Effector memory CD4-positive, alpha-beta T cell (primary cell): ENCODE measurements around the gene MCOLN1.

ENCODE experiments used
- DNase-seq, 3 donors: peaks; one replicate each; pipeline ENCODE4 v3.0.0-alpha.2; 2020
- H3K27ac ChIP-seq: 2 replicates; pipeline ENCODE4 v1.7.0; 2013; ENCODE audit warnings: mild to moderate bottlenecking, low read length, moderate library complexity; ENCODE audit not compliant: insufficient read depth, poor library complexity, severe bottlenecking
- H3K27me3 ChIP-seq: replicated peaks from 2 replicates; pipeline ENCODE4 v1.7.0; 2013; ENCODE audit warnings: mild to moderate bottlenecking, low read length; ENCODE audit not compliant: insufficient read depth, control insufficient read depth, poor library complexity, severe bottlenecking
- H3K36me3 ChIP-seq: 2 replicates; pipeline ENCODE4 v1.7.0; 2013; ENCODE audit warnings: mild to moderate bottlenecking, low read length, moderate library complexity; ENCODE audit not compliant: control insufficient read depth, insufficient read depth
- H3K4me1 ChIP-seq: 2 replicates; pipeline ENCODE4 v1.7.0; 2013; ENCODE audit warnings: low read length, mild to moderate bottlenecking; ENCODE audit not compliant: control insufficient read depth, insufficient read depth, poor library complexity, severe bottlenecking
- H3K4me3 ChIP-seq: 2 replicates; pipeline ENCODE4 v1.7.0; 2013; ENCODE audit warnings: low read length, low read depth, mild to moderate bottlenecking; ENCODE audit not compliant: insufficient read depth, poor library complexity, severe bottlenecking
- H3K9me3 ChIP-seq: 2 replicates; pipeline ENCODE4 v1.7.0; 2013; ENCODE audit warnings: mild to moderate bottlenecking, low read length, moderate library complexity; ENCODE audit not compliant: control insufficient read depth

MCOLN1 gene

GRCh38 chr19:7550169-7550770 is 27.8 kb downstream of the MCOLN1 start:
- H3K36me3 ChIP-seq = peaks cover 29% of the 10 kb centered on the region
- H3K27ac ChIP-seq = no peak overlapping the region
- no peaks in the 10 kb centered on the region for H3K27me3 ChIP-seq
- no peak overlapping the region for H3K4me3 ChIP-seq
- no peak for DNase-seq
- H3K9me3 ChIP-seq = no peaks in the 10 kb centered on the region
- H3K4me1 ChIP-seq = no peaks in the 10 kb centered on the region

GRCh38 chr19:7550987-7551761 is 28.8 kb downstream of the MCOLN1 start:
- Histone ChIP-seq H3K4me3 (no peak overlapping the region), H3K27me3 (no peaks in the 10 kb centered on the region), H3K27ac (no peak overlapping the region), H3K9me3 (no peaks in the 10 kb centered on the region), H3K36me3 (peaks cover 36% of the 10 kb centered on the region), H3K4me1 (no peaks in the 10 kb centered on the region)
- DNase-seq = no peak

- peaks cover 49% of the 10 kb centered on the region for H3K36me3 ChIP-seq
- no peak overlapping the region for H3K4me3 ChIP-seq
- no peak overlapping the region for H3K27ac ChIP-seq
- no peak for DNase-seq
- no peaks in the 10 kb centered on the region for H3K9me3 ChIP-seq
- no peaks in the 10 kb centered on the region for H3K27me3 ChIP-seq
- H3K4me1 ChIP-seq = no peaks in the 10 kb centered on the region
Observed at GRCh38 chr19:7552781-7553180, 30.4 kb downstream of the MCOLN1 start.

- Histone ChIP-seq H3K27ac (no peak overlapping the region), H3K36me3 (peaks cover 61% of the 10 kb centered on the region), H3K4me1 (no peaks in the 10 kb centered on the region), H3K4me3 (no peak overlapping the region), H3K27me3 (no peaks in the 10 kb centered on the region), H3K9me3 (no peaks in the 10 kb centered on the region)
- DNase-seq = no peak
Observed at GRCh38 chr19:7554565-7554964, 32.1 kb downstream of the MCOLN1 start.

GRCh38 chr19:7554990-7555864 is 32.8 kb downstream of the MCOLN1 start:
- DNase-seq = no peak
- peaks cover 55% of the 10 kb centered on the region for H3K36me3 ChIP-seq

GRCh38 chr19:7556696-7557315 is 34.4 kb downstream of the MCOLN1 start:
- H3K27ac ChIP-seq = no peak overlapping the region
- DNase-seq = no peak
- no peak overlapping the region for H3K4me3 ChIP-seq
- H3K27me3 ChIP-seq = no peaks in the 10 kb centered on the region
- peaks cover 49% of the 10 kb centered on the region for H3K36me3 ChIP-seq
- no peaks in the 10 kb centered on the region for H3K4me1 ChIP-seq
- no peaks in the 10 kb centered on the region for H3K9me3 ChIP-seq

More at GRCh38 chr19:7554990-7555864, 32.8 kb downstream of the MCOLN1 start:
- Histone ChIP-seq H3K9me3 (no peaks in the 10 kb centered on the region), H3K4me1 (no peaks in the 10 kb centered on the region), H3K4me3 (no peak overlapping the region), H3K27ac (no peak overlapping the region), H3K27me3 (no peaks in the 10 kb centered on the region)

GRCh38 chr19:7558667-7559066 is 36.2 kb downstream of the MCOLN1 start:
- H3K4me3 ChIP-seq = no peak overlapping the region
- no peaks in the 10 kb centered on the region for H3K27me3 ChIP-seq
- H3K27ac ChIP-seq = no peak overlapping the region
- H3K9me3 ChIP-seq = no peaks in the 10 kb centered on the region
- H3K36me3 ChIP-seq = peaks cover 45% of the 10 kb centered on the region
- no peak for DNase-seq
- H3K4me1 ChIP-seq = no peaks in the 10 kb centered on the region

GRCh38 chr19:7559102-7559501 is 36.7 kb downstream of the MCOLN1 start:
- no peaks in the 10 kb centered on the region for H3K9me3 ChIP-seq
- H3K4me1 ChIP-seq = no peaks in the 10 kb centered on the region
- no peaks in the 10 kb centered on the region for H3K27me3 ChIP-seq
- no peak for DNase-seq
- peaks cover 41% of the 10 kb centered on the region for H3K36me3 ChIP-seq
- no peak overlapping the region for H3K4me3 ChIP-seq
- H3K27ac ChIP-seq = no peak overlapping the region

GRCh38 chr19:7560255-7560654 is 37.8 kb downstream of the MCOLN1 start:
- Histone ChIP-seq H3K9me3 (no peaks in the 10 kb centered on the region), H3K27ac (no peak overlapping the region), H3K36me3 (peaks cover 33% of the 10 kb centered on the region), H3K4me1 (no peaks in the 10 kb centered on the region), H3K4me3 (no peak overlapping the region), H3K27me3 (no peaks in the 10 kb centered on the region)
- no peak for DNase-seq
